T-helper 2 cell treated with Interferon-gamma antibody and Interleukin-4, amounts not matched to agents 5 μg/mL and 100 μg/mL, for 36 hours (primary cell): ENCODE results near the gene PRKCA.

Source experiments
- DNase-seq: peaks from one replicate; pipeline ENCODE4 v3.0.0; 2021; ENCODE audit warnings: low spot score
- H3K27ac Mint-ChIP-seq: one replicate; pipeline ENCODE4 v1.8.0; 2021; ENCODE audit warnings: mild to moderate bottlenecking, mixed read lengths
- H3K27me3 Mint-ChIP-seq: one replicate; pipeline ENCODE4 v1.8.0; 2021; ENCODE audit warnings: low read depth, mixed read lengths
- H3K36me3 Mint-ChIP-seq: one replicate; pipeline ENCODE4 v1.8.0; 2021; ENCODE audit warnings: low read depth, mixed read lengths
- H3K4me1 Mint-ChIP-seq: one replicate; pipeline ENCODE4 v1.8.0; 2021; ENCODE audit warnings: low read depth, mixed read lengths
- H3K4me3 Mint-ChIP-seq: one replicate; pipeline ENCODE4 v1.8.0; 2022; ENCODE audit warnings: mild to moderate bottlenecking, moderate library complexity, mixed read lengths
- H3K9me3 Mint-ChIP-seq: one replicate; pipeline ENCODE4 v1.8.0; 2021; ENCODE audit warnings: mixed read lengths

Gene PRKCA

GRCh38 chr17:66769911-66770310, 467.5 kb downstream of the PRKCA start:
- Mint-ChIP-seq H3K4me1 (peaks cover 13% of the 10 kb centered on the region), H3K27ac (no peak overlapping the region), H3K4me3 (no peak overlapping the region), H3K9me3 (no peaks in the 10 kb centered on the region), H3K27me3 (no peaks in the 10 kb centered on the region), H3K36me3 (peaks cover 29% of the 10 kb centered on the region)
- no peak for DNase-seq

GRCh38 chr17:66772148-66772812, 469.9 kb downstream of the PRKCA start:
- Mint-ChIP-seq H3K9me3 (no peaks in the 10 kb centered on the region), H3K36me3 (peaks cover 32% of the 10 kb centered on the region), H3K27me3 (no peaks in the 10 kb centered on the region), H3K4me1 (peaks cover 7% of the 10 kb centered on the region), H3K27ac (no peak overlapping the region), H3K4me3 (no peak overlapping the region)
- DNase-seq = no peak

- peaks cover 24% of the 10 kb centered on the region for H3K36me3 Mint-ChIP-seq
- H3K4me1 Mint-ChIP-seq = no peaks in the 10 kb centered on the region
- no peak overlapping the region for H3K27ac Mint-ChIP-seq
- H3K9me3 Mint-ChIP-seq = no peaks in the 10 kb centered on the region
- H3K4me3 Mint-ChIP-seq = no peak overlapping the region
- no peak for DNase-seq
- no peaks in the 10 kb centered on the region for H3K27me3 Mint-ChIP-seq
Measured at GRCh38 chr17:66775271-66775670, 472.9 kb downstream of the PRKCA start.

GRCh38 chr17:66775881-66776400, 473.5 kb downstream of the PRKCA start:
- no peak for DNase-seq
- H3K9me3 Mint-ChIP-seq = no peaks in the 10 kb centered on the region
- H3K36me3 Mint-ChIP-seq = peaks cover 21% of the 10 kb centered on the region
- H3K4me3 Mint-ChIP-seq = no peak overlapping the region
- no peak overlapping the region for H3K27ac Mint-ChIP-seq
- H3K4me1 Mint-ChIP-seq = no peaks in the 10 kb centered on the region
- H3K27me3 Mint-ChIP-seq = no peaks in the 10 kb centered on the region

- H3K27me3 Mint-ChIP-seq = no peaks in the 10 kb centered on the region
- H3K4me1 Mint-ChIP-seq = no peaks in the 10 kb centered on the region
- no peaks in the 10 kb centered on the region for H3K9me3 Mint-ChIP-seq
- H3K4me3 Mint-ChIP-seq = no peak overlapping the region
- peaks cover 27% of the 10 kb centered on the region for H3K36me3 Mint-ChIP-seq
- no peak for DNase-seq
- no peak overlapping the region for H3K27ac Mint-ChIP-seq
Measured at GRCh38 chr17:66776999-66777688, 474.7 kb downstream of the PRKCA start.

GRCh38 chr17:66777689-66778225, 475.3 kb downstream of the PRKCA start:
- Mint-ChIP-seq H3K4me3 (no peak overlapping the region), H3K9me3 (no peaks in the 10 kb centered on the region), H3K4me1 (no peaks in the 10 kb centered on the region), H3K27ac (no peak overlapping the region), H3K36me3 (peaks cover 29% of the 10 kb centered on the region), H3K27me3 (no peaks in the 10 kb centered on the region)
- no peak for DNase-seq

GRCh38 chr17:66778531-66779236, 476.3 kb downstream of the PRKCA start:
- DNase-seq = no peak
- Mint-ChIP-seq H3K27me3 (no peaks in the 10 kb centered on the region), H3K27ac (no peak overlapping the region), H3K4me3 (no peak overlapping the region), H3K36me3 (peaks cover 29% of the 10 kb centered on the region), H3K4me1 (no peaks in the 10 kb centered on the region), H3K9me3 (no peaks in the 10 kb centered on the region)

GRCh38 chr17:66779237-66779606, 476.8 kb downstream of the PRKCA start:
- Mint-ChIP-seq H3K27me3 (no peaks in the 10 kb centered on the region), H3K4me3 (no peak overlapping the region), H3K36me3 (peaks cover 29% of the 10 kb centered on the region), H3K27ac (no peak overlapping the region), H3K9me3 (no peaks in the 10 kb centered on the region), H3K4me1 (no peaks in the 10 kb centered on the region)
- no peak for DNase-seq

GRCh38 chr17:66781135-66781534, 478.7 kb downstream of the PRKCA start:
- H3K4me3 Mint-ChIP-seq = no peak overlapping the region
- no peak for DNase-seq
- H3K27me3 Mint-ChIP-seq = no peaks in the 10 kb centered on the region
- no peaks in the 10 kb centered on the region for H3K9me3 Mint-ChIP-seq
- no peaks in the 10 kb centered on the region for H3K4me1 Mint-ChIP-seq
- H3K27ac Mint-ChIP-seq = no peak overlapping the region
- peaks cover 23% of the 10 kb centered on the region for H3K36me3 Mint-ChIP-seq

- no peak for DNase-seq
- H3K4me3 Mint-ChIP-seq = no peak overlapping the region
- no peaks in the 10 kb centered on the region for H3K4me1 Mint-ChIP-seq
- no peaks in the 10 kb centered on the region for H3K9me3 Mint-ChIP-seq
- no peak overlapping the region for H3K27ac Mint-ChIP-seq
- no peaks in the 10 kb centered on the region for H3K27me3 Mint-ChIP-seq
- H3K36me3 Mint-ChIP-seq = peaks cover 28% of the 10 kb centered on the region
Measured at GRCh38 chr17:66782851-66783250, 480.4 kb downstream of the PRKCA start.

GRCh38 chr17:66783656-66784381, 481.4 kb downstream of the PRKCA start:
- Mint-ChIP-seq H3K27me3 (no peaks in the 10 kb centered on the region), H3K4me3 (no peak overlapping the region), H3K36me3 (peaks cover 34% of the 10 kb centered on the region), H3K27ac (no peak overlapping the region), H3K9me3 (no peaks in the 10 kb centered on the region), H3K4me1 (no peaks in the 10 kb centered on the region)
- no peak for DNase-seq

- Mint-ChIP-seq H3K27me3 (no peaks in the 10 kb centered on the region), H3K4me3 (no peak overlapping the region), H3K27ac (no peak overlapping the region), H3K4me1 (no peaks in the 10 kb centered on the region), H3K9me3 (no peaks in the 10 kb centered on the region), H3K36me3 (peaks cover 36% of the 10 kb centered on the region)
- DNase-seq = no peak
Measured at GRCh38 chr17:66784621-66785364, 482.4 kb downstream of the PRKCA start.

- no peak overlapping the region for H3K27ac Mint-ChIP-seq
- H3K9me3 Mint-ChIP-seq = no peaks in the 10 kb centered on the region
- H3K4me1 Mint-ChIP-seq = peaks cover under 1% of the 10 kb centered on the region
- H3K27me3 Mint-ChIP-seq = no peaks in the 10 kb centered on the region
- H3K4me3 Mint-ChIP-seq = no peak overlapping the region
- peaks cover 39% of the 10 kb centered on the region for H3K36me3 Mint-ChIP-seq
- DNase-seq = no peak
Measured at GRCh38 chr17:66786107-66786506, 483.7 kb downstream of the PRKCA start.
